Activated CD4-positive, alpha-beta T cell treated with anti-CD3 and anti-CD28 coated beads, Interleukin-2, amount 10 ng/mL, durations not matched to agents 7 days and 5 days (primary cell): ENCODE measurements around the gene NRP1. TPM values are rescaled to one million over a fixed set of nuclear protein-coding genes. Genes with fewer than 3 reads are reported as not detected.

Experiments used
- CTCF ChIA-PET: fragments of 350-600 bp; sonication (Branson Sonifier 250); formaldehyde crosslinking; loops from one replicate; lab custom pipeline; 2021; ENCODE audit warnings: antibody characterized with exemption; lab: Charles Lee
- POLR2A ChIA-PET: fragments of 350-600 bp; sonication (Branson Sonifier 250); formaldehyde crosslinking; loops from one replicate; lab custom pipeline; 2021; ENCODE audit warnings: antibody characterized with exemption; lab: Charles Lee
- DNase-seq: peaks from one replicate; pipeline ENCODE4 v3.0.0-alpha.2; 2020
- H3K27ac Mint-ChIP-seq: one replicate; pipeline ENCODE4 v1.8.0; 2021; ENCODE audit warnings: mild to moderate bottlenecking, moderate library complexity, mixed read lengths
- H3K27me3 Mint-ChIP-seq: one replicate; pipeline ENCODE4 v1.8.0; 2021; ENCODE audit warnings: mixed read lengths
- H3K36me3 Mint-ChIP-seq: one replicate; pipeline ENCODE4 v1.8.0; 2021; ENCODE audit warnings: low read depth, mixed read lengths
- H3K4me1 Mint-ChIP-seq: one replicate; pipeline ENCODE4 v1.8.0; 2021; ENCODE audit warnings: mixed read lengths
- H3K4me3 Mint-ChIP-seq: one replicate; pipeline ENCODE4 v1.8.0; 2021; ENCODE audit warnings: mild to moderate bottlenecking, moderate library complexity, mixed read lengths
- H3K9me3 Mint-ChIP-seq: one replicate; pipeline ENCODE4 v1.8.0; 2021; ENCODE audit warnings: mixed read lengths
- total RNA-seq, 2 experiments: library from RNA; stranded (reverse); gene quantifications; one replicate each; pipeline ENCODE4 v1.2.3, GENCODE V29; 2021

The NRP1 gene
- total RNA-seq, 2 experiments from 2014 or later, result 0.40 TPM

DNA sequence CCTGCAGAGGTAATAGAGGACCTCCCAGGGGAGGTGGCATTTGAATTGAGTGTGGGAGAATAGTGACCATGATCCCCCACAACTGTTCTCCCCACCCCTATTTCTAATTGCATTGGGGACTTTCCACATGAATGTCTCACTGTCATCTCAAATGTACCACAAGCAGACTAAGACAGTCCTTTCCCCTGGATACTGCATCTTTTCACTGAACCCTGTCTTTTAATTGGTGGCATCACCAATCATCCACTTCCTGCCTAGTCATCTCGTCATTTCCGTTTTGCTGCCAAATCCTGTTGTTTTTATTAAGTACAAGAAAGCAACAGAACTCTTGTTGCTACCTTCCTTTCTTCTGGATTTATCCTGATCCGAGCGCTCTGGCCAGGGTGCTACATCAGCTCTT is 120.3 kb downstream of the NRP1 start:
- POLR2A ChIA-PET, result no interaction called here
- H3K36me3 Mint-ChIP-seq, result peaks cover 3% of the 10 kb centered on the region
- peaks cover 6% of the 10 kb centered on the region for H3K9me3 Mint-ChIP-seq
- no peak overlapping the region for H3K4me3 Mint-ChIP-seq
- peak overlapping the region; percentile 55 for H3K27ac Mint-ChIP-seq
- H3K4me1 Mint-ChIP-seq, result peaks cover 25% of the 10 kb centered on the region
- CTCF ChIA-PET, result interaction anchor here (1.2 kb wide), 1 partner anchor 26 kb away, joined by 3 read pairs; no protein-coding TSS in a partner anchor
- no peaks in the 10 kb centered on the region for H3K27me3 Mint-ChIP-seq
- no peak for DNase-seq

DNA sequence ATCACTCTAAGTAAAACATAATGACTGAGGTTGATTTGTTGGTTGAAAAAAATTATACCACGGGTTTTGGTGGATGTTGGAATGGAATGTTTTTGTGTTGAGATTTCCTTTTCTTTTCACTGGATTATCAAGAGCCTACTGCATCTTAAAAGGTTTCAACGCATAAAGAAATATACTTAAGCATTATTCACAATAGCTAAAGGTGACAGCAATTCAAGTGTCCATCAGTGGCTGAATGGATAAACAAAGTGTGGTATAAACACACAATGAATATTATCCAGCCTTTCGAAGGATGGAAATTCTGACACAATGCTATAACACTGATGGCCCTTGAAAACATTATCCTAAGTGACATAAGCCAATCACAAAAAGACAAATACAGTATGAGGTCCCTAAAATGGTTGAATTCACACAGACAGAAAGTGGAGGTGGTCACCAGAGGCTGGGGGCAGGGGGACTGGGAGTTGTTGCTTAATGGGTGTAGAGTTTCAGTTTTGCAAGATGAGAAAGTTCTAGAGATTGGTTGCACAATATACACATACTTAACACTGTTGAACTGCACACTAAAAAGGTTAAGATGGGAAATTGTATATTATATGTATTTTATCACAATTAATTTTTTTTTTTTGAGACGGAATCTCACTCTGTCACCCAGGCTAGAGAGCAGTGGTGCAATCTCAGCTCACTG is 122.3 kb downstream of the NRP1 start:
- ChIA-PET POLR2A (no interaction called here), CTCF (no interaction called here)
- Mint-ChIP-seq H3K27ac (no peak overlapping the region), H3K36me3 (peaks cover 3% of the 10 kb centered on the region), H3K4me3 (no peak overlapping the region), H3K4me1 (peaks cover 25% of the 10 kb centered on the region), H3K9me3 (peaks cover 6% of the 10 kb centered on the region), H3K27me3 (no peaks in the 10 kb centered on the region)
- DNase-seq, result no peak

DNA sequence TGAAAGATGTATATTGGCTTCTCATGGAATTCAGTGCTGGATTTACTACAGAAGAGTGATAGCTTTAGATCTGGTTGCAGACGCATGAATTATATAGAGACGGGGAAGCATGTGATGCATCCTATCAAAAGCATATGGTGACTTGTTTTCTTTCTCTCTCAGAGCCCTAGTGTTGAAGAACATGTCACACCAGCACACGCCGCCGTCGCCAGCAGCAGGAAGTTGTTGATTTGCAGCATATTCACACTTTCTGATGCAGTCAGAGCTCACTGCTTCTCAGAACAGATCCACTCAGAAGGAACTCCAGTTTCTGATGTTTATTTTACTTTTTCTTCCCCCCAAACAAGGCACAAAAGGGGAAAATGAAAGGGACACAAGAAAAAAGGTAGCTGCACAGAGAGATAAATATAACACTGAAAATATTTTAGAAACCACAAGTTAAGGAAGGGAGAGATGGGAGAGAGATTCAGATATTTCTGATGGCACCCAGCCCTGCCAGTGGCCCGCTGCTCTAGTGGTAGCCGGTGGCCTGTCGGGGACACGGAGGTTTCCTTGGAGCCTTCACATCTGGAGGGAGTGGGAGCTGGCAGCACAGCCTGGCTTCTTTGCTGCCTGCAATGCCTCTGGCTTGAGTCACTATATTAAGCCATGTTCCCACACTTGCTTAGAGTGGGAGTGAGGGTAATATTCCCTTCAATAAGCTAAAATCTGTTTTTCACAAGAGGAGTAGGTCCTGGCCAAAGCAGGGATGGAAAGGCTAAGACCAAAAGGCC is 123.2 kb downstream of the NRP1 start:
- peak; percentile 23 for DNase-seq
- Mint-ChIP-seq H3K4me3 (no peak overlapping the region), H3K36me3 (peaks cover 3% of the 10 kb centered on the region), H3K27me3 (no peaks in the 10 kb centered on the region), H3K27ac (peak overlapping the region; percentile 79), H3K9me3 (peaks cover 6% of the 10 kb centered on the region), H3K4me1 (peaks cover 25% of the 10 kb centered on the region)
- POLR2A ChIA-PET, result no interaction called here
- CTCF ChIA-PET, result interaction anchor here (0.8 kb wide), 1 partner anchor 766 kb away, joined by 4 read pairs; the partner anchor contains the start of gene CCDC7

DNA sequence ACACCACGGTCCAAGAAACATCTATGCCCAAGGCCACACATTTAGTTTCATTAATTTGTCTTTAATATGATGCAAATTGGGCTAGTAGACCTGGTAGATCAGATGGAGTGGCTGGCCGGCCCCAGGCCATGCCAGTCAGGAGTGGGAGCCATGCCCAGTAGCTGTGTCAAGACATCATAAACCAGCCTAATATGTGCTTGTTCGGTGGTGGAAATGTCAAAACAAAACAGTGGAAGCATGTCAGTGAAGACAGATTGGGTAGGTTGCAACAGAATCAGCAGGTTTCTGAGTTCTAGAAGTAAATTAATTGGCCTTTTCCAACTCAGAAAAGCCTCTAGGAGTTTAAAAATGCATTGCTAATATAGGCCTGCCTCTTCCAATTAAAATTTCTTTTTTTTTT is 124.7 kb downstream of the NRP1 start:
- H3K9me3 Mint-ChIP-seq, result peaks cover 9% of the 10 kb centered on the region
- POLR2A ChIA-PET, result no interaction called here
- peaks cover 3% of the 10 kb centered on the region for H3K36me3 Mint-ChIP-seq
- H3K27ac Mint-ChIP-seq, result no peak overlapping the region
- no peak overlapping the region for H3K4me3 Mint-ChIP-seq
- H3K4me1 Mint-ChIP-seq, result peaks cover 23% of the 10 kb centered on the region
- no peak for DNase-seq
- CTCF ChIA-PET, result no interaction called here
- peaks cover 3% of the 10 kb centered on the region for H3K27me3 Mint-ChIP-seq

DNA sequence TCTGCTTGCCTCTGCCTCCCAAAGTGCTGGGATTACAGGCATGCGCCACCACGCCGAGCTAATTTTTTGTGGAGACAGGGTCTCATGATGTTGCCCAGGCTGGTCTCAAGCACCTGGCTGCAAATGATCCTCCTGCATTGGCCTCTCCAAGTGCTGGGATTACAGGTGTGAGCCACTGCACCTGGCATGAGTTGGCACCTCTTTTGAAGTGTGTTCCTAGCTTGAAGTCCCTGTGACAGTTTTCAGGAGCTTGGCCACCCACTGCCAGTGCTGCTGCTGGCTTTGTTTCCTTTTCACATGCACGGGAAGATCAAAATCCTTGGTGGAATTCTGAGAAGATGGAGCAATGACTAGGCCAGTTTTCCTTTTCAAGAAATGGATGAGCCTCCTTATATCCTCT is 126.3 kb downstream of the NRP1 start:
- ChIA-PET POLR2A (no interaction called here), CTCF (interaction anchor here (1.2 to 1.4 kb wide), 2 partner anchors 55 to 365 kb away, joined by 4 read pairs; no protein-coding TSS in a partner anchor)
- H3K4me3 Mint-ChIP-seq, result no peak overlapping the region
- no peaks in the 10 kb centered on the region for H3K36me3 Mint-ChIP-seq
- H3K27me3 Mint-ChIP-seq, result peaks cover 3% of the 10 kb centered on the region
- peaks cover 3% of the 10 kb centered on the region for H3K9me3 Mint-ChIP-seq
- H3K27ac Mint-ChIP-seq, result no peak overlapping the region
- no peak for DNase-seq
- peaks cover 11% of the 10 kb centered on the region for H3K4me1 Mint-ChIP-seq

DNA sequence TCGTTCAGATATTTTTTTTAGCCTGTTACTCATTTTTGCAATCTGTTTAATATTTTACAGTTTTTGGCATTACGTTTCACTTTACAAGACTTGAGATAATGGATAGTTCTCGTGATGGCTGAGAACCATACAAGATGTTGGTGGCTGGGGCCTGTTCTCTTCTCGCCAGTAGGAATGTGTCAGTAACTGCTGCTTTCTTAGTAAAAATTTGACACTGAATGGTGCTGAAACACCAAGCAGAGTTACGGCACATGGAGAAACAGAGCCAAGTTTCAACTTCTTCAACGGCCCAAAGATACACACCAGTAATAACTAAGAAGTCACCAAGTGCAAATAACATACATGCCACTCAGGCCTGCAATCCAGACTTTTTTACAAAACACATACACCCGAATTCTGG is 130.4 kb downstream of the NRP1 start:
- no peak for DNase-seq
- POLR2A ChIA-PET, result no interaction called here
- H3K27me3 Mint-ChIP-seq, result peaks cover 4% of the 10 kb centered on the region
- peaks cover 3% of the 10 kb centered on the region for H3K9me3 Mint-ChIP-seq
- CTCF ChIA-PET, result no interaction called here
- no peak overlapping the region for H3K27ac Mint-ChIP-seq
- H3K4me3 Mint-ChIP-seq, result no peak overlapping the region
- H3K4me1 Mint-ChIP-seq, result no peaks in the 10 kb centered on the region
- H3K36me3 Mint-ChIP-seq, result no peaks in the 10 kb centered on the region

DNA sequence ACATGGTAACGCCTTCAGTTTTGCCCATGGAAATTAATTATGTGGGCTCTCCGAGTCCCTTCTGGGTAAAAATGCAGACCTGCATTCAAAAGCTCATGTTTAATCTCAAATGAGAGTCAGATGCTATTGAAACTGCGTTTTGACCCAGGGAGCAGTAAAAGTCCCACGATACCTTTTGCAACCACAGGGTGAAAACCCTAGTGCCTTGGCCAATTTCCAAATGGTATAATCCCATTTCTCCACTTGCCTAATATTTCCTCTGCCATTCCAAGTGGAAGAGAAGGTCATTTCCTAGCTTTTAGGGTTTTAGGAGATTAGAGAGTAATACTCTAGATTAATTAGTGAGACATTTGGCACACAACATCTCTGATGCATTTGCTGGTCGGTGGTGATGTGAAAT is 132.5 kb downstream of the NRP1 start:
- POLR2A ChIA-PET, result no interaction called here

DNA sequence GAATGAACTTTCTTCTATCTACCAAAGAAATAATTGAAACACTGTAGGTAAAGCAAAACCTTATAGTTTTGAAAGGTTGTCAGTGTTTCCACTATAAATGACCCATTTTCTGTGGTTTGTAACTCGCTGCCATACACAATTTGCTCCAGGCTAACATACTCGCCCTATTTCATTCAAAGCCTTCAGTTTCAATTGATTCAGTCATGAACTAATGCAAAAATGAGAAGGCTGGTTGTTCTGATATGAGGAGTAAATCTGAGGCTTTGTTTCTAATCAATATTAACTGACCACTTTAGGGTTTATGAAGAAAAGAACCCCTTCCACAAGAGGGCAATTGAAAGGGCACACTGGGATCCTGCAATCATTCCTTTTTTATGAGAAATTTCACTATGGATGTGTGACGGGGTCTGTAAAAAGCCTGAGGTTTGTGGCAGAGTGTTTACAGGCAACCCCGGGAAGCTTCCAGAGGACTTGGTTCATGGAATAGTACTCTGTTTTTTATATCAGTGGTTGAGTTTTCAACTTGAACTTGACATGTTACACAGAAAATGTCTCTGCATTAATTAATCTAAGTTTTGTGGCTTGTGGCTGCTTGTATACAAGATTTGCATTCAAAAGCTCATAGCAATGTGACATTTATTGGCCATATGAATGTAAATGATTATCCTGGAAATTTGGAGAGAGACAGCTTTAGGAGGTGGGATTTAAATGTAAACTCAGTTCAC is 133.2 kb downstream of the NRP1 start:
- DNase-seq, result no peak
- POLR2A ChIA-PET, result no interaction called here
- Mint-ChIP-seq H3K4me1 (no peaks in the 10 kb centered on the region), H3K27me3 (peaks cover 14% of the 10 kb centered on the region), H3K36me3 (no peaks in the 10 kb centered on the region), H3K9me3 (peaks cover 3% of the 10 kb centered on the region), H3K27ac (no peak overlapping the region), H3K4me3 (no peak overlapping the region)
- CTCF ChIA-PET, result interaction anchor here (0.9 kb wide), 1 partner anchor 7 kb away, joined by 3 read pairs; no protein-coding TSS in a partner anchor

More for the DNA sequence above, 132.5 kb downstream of the NRP1 start:
- H3K9me3 Mint-ChIP-seq, result peaks cover 3% of the 10 kb centered on the region
- CTCF ChIA-PET, result interaction anchor here (0.9 kb wide), 1 partner anchor 8 kb away, joined by 3 read pairs; no protein-coding TSS in a partner anchor
- H3K27ac Mint-ChIP-seq, result no peak overlapping the region
- no peaks in the 10 kb centered on the region for H3K4me1 Mint-ChIP-seq
- no peak overlapping the region for H3K4me3 Mint-ChIP-seq
- peaks cover 9% of the 10 kb centered on the region for H3K27me3 Mint-ChIP-seq
- no peaks in the 10 kb centered on the region for H3K36me3 Mint-ChIP-seq
- DNase-seq, result no peak

DNA sequence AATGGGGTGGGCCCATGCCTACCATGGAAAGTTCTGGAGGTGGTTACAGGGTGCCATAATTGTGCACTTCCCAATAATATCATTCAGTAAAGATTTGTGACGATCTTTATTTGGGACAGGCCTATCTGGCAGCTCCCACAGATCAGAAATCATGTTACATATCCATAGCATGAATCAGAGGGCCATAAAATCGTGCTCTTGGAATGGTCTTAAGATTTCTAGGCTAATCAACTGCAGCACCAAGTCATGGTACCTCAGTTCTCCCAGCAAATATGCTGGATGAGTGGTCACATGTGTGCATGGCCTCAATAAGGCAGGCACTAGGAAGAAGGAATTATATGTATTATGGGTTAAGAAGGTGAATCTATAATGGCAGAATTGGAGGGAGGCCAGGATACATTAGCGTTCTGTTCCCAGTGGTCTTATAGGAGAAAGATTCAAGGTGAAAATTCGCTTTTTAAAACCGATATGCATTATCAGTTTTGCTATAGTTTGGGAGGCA is 134.7 kb downstream of the NRP1 start:
- Mint-ChIP-seq H3K9me3 (no peaks in the 10 kb centered on the region), H3K36me3 (no peaks in the 10 kb centered on the region), H3K27me3 (peaks cover 17% of the 10 kb centered on the region), H3K4me3 (no peak overlapping the region), H3K27ac (no peak overlapping the region), H3K4me1 (no peaks in the 10 kb centered on the region)
- ChIA-PET POLR2A (no interaction called here), CTCF (no interaction called here)
- DNase-seq, result no peak

DNA sequence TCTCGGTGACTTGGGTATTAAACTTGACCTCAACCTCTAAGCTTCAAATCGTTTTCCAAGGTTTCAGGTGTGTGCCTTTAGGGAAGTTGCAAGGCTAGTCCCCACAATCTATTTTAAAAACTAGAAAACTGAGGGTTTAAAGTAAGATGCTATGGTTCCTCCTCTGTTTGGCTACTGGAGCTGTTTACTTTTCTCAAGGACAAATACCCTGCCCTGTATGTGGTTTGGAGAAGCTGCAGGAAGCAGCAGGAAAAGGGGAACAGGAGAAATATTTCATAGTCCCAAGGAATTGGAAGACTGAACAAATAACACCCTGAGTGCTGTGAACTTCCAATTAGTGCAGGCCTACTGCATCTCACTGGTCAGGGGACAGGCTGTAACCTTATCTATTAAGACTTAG is 135.9 kb downstream of the NRP1 start:
- Mint-ChIP-seq H3K4me1 (peaks cover 1% of the 10 kb centered on the region), H3K27me3 (peaks cover 20% of the 10 kb centered on the region), H3K9me3 (no peaks in the 10 kb centered on the region), H3K4me3 (no peak overlapping the region), H3K36me3 (no peaks in the 10 kb centered on the region), H3K27ac (no peak overlapping the region)
- DNase-seq, result no peak
- CTCF ChIA-PET, result interaction anchor here (0.5 kb wide), 1 partner anchor 628 kb away, joined by 3 read pairs; no protein-coding TSS in a partner anchor
- POLR2A ChIA-PET, result no interaction called here

DNA sequence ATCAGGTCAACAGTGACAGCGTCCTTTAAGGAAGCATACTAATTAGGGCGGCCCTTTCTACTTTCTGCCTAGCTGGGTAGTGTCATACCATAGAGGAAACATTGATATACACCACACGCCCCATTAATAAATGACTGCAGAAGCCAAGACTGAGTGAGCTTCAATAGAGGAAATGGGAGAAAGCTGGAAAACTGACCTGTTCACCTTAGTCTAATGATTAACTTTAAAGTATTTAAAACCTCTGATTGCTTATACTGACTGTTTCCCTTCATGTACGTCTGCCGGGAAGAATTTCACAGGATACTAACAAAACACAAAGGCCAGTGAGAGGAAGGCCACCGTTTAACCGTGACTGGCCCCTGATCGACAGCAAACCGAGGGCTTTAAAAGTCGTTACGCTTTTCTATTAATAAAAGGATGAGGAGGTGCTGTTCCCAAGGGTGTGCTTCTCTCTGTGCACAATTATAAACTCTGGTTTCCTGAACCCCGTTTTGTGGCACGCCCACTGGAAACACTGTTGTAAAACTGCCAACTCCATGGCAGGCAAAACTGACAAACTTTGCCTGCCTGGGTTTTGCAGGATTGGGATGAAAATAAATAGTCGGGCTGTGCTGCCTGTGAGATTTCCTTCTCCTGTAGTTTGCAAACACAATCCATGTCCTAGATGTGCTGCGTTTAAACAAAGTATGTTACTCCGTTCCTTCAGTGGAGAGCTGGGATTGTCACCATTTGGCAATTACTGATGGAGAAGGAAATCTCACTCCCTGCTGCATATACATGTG is 137.6 kb downstream of the NRP1 start:
- CTCF ChIA-PET, result no interaction called here
- Mint-ChIP-seq H3K9me3 (no peaks in the 10 kb centered on the region), H3K36me3 (no peaks in the 10 kb centered on the region), H3K4me3 (no peak overlapping the region), H3K27ac (no peak overlapping the region), H3K4me1 (peaks cover 5% of the 10 kb centered on the region), H3K27me3 (peaks cover 24% of the 10 kb centered on the region)
- DNase-seq, result no peak
- POLR2A ChIA-PET, result no interaction called here

DNA sequence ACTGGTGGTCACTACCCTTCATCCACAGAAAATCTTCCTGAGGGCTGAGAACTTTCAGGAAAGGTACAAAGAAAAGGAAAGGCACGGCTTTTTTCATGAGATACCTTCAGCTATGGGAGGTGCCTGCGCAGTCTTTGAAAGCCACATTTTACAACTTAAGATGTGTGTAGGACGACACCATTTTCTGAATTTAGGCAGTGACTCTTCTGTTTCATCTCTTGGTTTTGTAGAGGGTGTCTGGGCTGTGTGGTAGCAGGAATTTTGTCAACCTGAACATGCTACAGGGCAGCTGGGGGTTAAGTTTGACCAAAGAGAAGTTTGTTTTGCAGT is 138.1 kb downstream of the NRP1 start:
- Mint-ChIP-seq H3K36me3 (no peaks in the 10 kb centered on the region), H3K4me1 (peaks cover 5% of the 10 kb centered on the region), H3K27me3 (peaks cover 22% of the 10 kb centered on the region), H3K4me3 (no peak overlapping the region), H3K9me3 (no peaks in the 10 kb centered on the region), H3K27ac (no peak overlapping the region)
- POLR2A ChIA-PET, result no interaction called here
- CTCF ChIA-PET, result no interaction called here
- DNase-seq, result no peak
